Measurements from ENCODE around the gene SETDB1.
"Not testable (repeated sequence)": the region's sequence is repeated elsewhere in the genome, so short reads cannot be mapped to it uniquely, and the experiment has no call there.

Gene SETDB1

DNA sequence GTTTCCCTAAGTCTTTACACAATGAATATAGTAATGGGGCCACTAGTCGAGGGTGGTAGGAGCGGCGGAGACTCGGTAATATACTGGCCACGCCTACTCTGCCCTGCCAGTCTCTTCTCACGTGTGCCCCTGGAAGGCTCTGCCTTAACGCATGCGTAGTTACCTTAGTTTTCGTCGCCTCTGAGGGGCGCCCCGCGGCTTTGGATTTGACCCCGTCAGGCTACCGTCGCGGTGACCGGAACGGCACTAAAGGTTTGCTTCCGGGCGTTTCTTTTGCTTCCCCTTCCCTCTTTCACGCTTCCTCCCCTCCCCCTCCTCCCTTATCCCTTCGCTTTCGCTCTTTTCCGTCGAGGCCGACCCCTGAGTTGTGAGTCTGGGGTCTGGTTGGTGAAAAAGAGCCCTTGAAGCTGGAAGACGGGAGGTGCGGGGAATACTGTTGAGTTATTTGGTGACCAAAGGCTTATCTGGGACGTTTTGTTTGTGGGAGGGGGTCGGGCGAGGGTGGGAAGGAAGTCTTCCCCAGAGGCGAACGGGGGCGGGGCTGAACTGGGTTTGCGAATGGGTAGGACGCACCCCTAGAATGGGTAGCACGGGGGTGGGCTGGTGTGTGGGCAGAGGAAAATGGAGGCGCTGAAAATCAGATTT lies at the start of gene SETDB1:
SETDB1 (plus strand) TSS at position 267 of the 645 bp plus-strand sequence. CDS start 1,352 bp downstream, outside the sequence.
- peak; percentile 86 to 94 for DNase-seq

DNA sequence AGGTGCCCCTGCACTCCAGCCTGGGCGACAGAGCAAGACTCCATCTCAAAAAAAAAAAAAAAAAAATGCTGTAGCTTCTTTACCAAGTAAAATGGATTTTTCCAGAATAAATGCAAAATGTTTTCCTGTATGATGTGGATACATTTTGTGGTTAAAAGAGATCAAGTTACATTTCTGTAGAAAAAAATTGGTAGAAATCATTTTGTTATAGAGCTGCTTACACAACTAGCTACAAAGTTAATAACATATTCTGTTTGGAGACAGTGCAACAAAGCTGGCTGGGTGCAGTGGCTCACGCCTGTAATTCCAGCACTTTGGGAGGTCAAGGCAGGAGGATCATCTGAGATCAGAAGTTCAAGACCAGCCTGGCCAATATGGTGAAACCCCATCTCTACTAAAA lies 47.2 kb upstream of the SETDB1 start:
- not testable (repeated sequence) for DNase-seq

DNA sequence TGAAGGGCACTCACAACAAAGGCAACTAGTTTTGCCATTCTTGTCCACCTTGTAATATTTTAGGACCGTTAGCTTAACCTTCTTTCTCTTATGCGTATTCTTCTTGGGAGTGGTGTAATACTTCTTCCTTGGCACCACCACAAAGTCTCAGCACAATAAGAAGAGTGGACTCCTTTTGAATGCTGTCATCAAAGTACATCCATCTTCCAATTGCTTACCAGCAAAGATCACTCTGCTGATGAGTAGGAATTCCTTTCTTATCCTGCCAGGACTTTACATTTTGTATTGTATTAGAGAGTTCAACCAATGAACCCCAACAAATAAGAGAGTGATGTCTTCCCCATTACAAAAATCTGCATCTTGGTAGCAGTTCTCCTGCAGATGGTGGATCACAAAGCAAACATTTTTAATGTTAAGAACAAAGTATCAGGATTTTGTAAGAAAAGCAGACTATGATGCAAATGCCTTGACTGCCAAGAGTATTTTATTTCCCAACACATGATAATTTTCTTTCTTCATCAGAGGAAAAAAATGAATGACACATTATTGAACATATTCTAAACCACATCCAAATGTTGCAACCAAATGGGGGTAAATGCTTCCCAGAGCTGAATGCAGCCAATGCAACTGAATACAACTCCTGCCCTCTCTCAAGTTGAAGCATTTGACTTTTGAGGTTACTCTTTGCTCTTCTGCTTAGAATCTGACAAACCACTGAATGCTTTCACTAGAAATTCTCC lies 44.7 kb upstream of the SETDB1 start:
- no peak for DNase-seq

- not testable (repeated sequence) for DNase-seq
Measured at GRCh38 chr1:150883121-150883520, 43.0 kb upstream of the SETDB1 start.

GRCh38 chr1:150887018-150887417 lies 39.1 kb upstream of the SETDB1 start, which contains the start of gene CTXND2:
Gene CTXND2 (plus strand): TSS chr1:150887136. CDS start chr1:150912315, 25,179 bp downstream.
- no peak for DNase-seq

GRCh38 chr1:150888727-150889126 lies 37.4 kb upstream of the SETDB1 start:
- DNase-seq: no peak

- DNase-seq: no peak
Measured at GRCh38 chr1:150890033-150890416, 36.1 kb upstream of the SETDB1 start.

DNA sequence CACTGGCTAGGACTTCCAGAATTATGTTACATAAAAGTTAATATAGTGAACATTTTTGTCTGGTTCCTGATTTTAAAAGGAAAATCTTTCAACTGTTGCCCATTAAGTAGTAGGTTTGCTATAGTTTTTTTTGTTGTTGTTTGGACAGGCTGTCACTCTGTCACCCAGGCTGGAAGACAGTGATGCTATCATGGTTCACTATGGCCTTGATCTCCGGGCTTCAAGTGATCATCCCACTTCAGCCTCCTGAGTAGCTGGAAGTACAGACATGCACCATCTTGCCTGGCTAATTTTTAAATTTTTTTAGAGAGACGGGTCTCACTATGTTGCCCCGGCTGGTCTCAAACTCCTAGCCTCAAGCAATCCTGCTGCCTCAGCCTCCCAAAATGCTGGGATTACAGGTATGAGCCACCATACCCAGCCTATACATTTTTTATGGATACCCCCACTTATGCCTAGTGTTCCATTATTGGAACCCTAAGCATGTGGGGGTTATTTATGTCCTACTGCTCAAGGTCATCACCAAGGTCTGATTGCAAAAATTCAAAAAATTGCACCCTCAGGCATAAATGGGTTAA lies 32.7 kb upstream of the SETDB1 start:
- no peak for DNase-seq

DNA sequence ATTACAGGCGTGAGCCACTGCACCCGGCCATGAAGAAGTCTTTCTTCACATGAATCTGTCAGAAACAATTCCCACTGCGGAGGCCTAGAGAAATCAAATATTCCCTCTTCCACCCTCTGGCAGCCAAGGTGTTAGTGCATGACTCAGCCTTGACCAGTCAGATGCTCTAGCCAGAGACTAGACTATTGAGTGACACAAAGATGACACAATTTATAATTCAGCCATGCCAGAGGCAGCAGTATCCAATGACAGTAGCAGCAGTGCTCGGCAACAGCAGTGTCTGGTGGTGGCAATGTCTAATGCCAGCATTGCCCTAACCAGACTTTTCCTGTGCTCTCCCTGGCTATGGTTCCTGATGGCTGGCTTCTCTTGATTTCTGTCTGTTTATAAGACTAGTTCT lies 30.5 kb upstream of the SETDB1 start:
- no peak for DNase-seq

- not testable (repeated sequence) for DNase-seq
Measured at GRCh38 chr1:150899795-150900194, 26.4 kb upstream of the SETDB1 start.

- DNase-seq: no peak
Measured at GRCh38 chr1:150902346-150902745, 23.8 kb upstream of the SETDB1 start.

DNA sequence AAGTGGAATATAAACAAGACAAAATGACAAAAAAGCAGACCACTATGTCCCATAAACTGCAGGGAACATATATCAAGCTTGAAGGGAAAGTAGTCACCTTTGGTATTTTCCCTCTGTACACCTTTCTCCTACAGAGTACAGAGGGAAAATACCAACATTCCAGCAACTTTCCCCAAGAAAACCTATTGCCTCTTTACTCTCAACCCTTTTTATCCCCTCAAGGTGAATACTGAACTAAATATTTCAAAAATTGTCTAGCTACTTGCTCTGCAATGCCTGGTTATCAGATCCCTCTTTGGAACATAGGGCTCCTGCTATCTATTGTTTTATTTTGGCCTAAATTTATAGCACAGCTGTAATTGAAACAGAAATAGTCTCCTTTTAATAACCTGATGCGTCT lies 23.4 kb upstream of the SETDB1 start:
- DNase-seq: no peak

GRCh38 chr1:150905301-150905700 lies 20.9 kb upstream of the SETDB1 start:
- DNase-seq: no peak

GRCh38 chr1:150906329-150906728 lies 19.8 kb upstream of the SETDB1 start:
- DNase-seq: no peak

DNA sequence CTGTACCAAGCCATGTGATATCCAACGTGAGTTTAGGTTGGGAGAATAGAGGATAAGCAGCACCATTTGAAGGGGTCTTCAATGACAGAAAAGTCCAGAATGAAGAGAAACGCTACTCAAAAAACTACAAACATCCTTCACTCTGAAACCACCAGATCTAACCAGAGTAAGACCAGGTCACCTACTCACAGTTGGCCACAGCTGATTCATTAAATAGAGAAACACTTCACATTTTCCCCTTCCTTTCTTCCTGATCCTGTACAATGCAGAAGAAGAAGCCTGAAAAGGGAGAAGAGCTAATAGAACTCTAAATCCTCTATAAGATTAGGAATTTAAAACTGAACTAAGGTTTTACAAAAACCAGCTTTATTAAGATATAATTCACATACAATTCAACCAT lies 19.4 kb upstream of the SETDB1 start:
- no peak for DNase-seq

DNA sequence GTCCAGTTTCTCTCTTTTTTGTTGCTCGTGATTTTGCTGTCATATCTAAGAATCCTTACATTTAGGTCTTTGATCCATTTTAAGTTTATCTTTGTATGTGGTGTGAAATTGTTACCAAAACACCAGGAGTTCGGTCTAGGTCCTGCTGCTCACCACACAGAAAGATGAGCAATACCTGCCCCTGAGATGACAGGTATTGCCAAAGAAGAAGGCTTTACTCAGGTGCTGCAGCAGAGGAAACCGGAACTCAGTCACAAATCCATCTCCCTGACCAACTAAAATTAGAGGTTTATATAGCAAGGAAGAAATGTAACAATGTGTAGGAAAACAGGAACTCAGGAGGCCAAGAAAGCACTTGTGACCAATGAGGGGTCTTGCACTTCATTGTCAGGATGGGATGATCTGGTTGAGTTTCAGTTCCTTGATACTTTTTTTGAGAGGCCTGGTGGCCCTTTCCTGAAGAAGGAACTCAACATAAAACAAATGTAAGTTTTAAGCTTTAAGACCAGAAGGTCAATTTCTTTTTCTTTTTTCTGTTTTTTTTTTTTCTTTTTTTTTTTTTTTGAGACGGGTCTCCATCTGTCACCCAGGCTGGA lies 16.5 kb upstream of the SETDB1 start:
- no peak for DNase-seq

DNA sequence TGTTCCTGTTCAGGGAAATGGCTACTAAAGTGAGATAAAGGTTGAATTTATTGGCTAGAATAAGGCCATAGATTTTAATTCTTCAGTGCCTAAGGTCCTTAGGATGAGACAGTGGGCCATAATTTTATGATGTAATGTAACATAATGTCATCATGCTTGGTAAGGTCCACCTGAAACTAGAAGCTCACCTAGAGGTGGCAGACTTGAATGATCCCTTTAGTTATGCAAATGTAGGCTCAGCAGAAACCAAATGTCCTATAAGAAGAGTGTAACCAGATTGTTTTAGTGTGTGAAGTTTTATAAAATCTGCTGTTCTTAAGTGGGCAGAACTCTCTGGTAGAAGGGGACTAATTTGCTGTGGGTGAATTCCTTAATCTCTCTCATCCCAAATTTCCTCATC lies 13.5 kb upstream of the SETDB1 start:
- DNase-seq: no peak

GRCh38 chr1:150917387-150917786 lies 8.8 kb upstream of the SETDB1 start:
- no peak for DNase-seq

GRCh38 chr1:150922519-150922975 lies 3.6 kb upstream of the SETDB1 start:
- peak; percentile 64 to 80 for DNase-seq

DNA sequence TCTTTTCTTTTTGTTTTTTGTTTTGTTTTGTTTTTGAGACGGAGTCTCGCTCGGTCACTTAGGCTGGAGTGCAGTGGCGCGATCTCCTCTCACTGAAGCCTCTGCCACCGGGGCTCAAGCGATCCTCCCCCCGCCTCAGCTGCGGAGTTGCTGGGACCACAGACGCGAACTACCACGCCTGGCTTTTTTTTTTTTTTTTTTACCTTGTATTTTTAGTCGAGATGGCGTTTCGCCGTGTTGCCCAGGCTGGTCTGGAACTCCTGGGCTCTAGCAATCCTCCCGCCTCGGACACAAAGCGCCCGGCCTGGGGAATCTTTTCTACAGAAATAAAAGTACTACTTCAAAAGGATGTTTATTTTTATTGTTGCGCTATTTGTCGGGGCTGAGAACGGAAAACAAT lies 1.1 kb upstream of the SETDB1 start:
- DNase-seq: no peak

DNA sequence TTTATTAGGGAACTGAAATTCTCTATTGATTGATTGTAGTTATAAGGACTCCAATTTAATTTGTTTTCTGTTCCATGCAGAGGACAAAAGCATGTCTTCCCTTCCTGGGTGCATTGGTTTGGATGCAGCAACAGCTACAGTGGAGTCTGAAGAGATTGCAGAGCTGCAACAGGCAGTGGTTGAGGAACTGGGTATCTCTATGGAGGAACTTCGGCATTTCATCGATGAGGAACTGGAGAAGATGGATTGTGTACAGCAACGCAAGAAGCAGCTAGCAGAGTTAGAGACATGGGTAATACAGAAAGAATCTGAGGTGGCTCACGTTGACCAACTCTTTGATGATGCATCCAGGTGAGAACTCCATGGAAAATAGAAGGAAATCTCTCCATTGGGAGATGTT lies 1.5 kb downstream of the SETDB1 start:
- no peak for DNase-seq

GRCh38 chr1:150928286-150928685 lies 2.1 kb downstream of the SETDB1 start:
- no peak for DNase-seq

DNA sequence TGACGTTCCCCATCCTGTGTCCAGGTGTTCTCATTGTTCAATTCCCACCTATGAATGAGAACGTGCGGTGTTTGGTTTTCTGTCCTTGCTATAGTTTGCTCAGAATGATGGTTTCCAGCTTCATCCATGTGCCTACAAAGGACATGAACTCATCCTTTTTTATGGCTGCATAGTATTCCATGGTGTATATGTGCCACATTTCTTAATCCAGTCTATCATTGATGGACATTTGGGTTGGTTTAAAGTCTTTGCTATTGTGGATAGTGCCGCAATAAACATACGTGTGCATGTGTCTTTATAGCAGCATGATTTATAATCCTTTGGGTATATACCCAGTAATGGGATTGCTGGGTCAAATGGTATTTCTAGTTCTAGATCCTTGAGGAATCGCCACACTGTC lies 2.6 kb downstream of the SETDB1 start:
- not testable (repeated sequence) for DNase-seq

DNA sequence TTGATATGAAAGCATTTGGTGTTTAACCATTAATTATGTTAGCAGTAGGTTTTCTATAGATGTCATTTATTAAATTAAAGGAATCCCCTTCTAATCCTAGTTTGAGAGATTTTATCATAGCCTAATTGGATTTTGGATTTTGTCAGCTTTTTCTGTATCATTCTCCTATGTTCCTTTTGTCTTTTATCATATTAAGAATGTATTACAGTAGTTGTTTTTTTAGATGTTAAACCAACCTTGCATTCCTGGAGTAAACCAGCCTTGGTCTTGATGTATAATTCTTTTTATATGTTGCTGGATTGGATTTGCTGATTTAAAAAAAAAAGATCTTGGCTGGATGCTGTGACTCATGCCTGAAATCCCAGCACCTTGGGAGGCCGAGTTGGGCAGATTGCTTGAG lies 5.6 kb downstream of the SETDB1 start:
- no peak for DNase-seq
